MCF 10A (cell line): ENCODE data around the gene URB1. TPM values are rescaled to one million over a fixed set of nuclear protein-coding genes. Genes with fewer than 3 reads are reported as not detected.

Source experiments
- BruUV-seq: library from RNA; stranded (reverse); fragments of 400-500 nt; replicated peaks from 2 replicates; lab custom pipeline; 2021; lab: Mats Ljungman, UMichigan
- CTCF ChIA-PET: fragments of 300-600 bp; sonication (Branson Sonifier 250); formaldehyde crosslinking; extraction: SDS; loops from one replicate; lab custom pipeline; 2021; ENCODE audit warnings: antibody characterized with exemption, inconsistent platforms; lab: Yijun Ruan, JAX
- POLR2A ChIA-PET: fragments of 300-600, 350-650 bp; sonication (Branson Sonifier 250); formaldehyde crosslinking; extraction: SDS; loops from one replicate; lab custom pipeline; 2020; ENCODE audit warnings: antibody characterized with exemption, inconsistent platforms; lab: Yijun Ruan, JAX
- DNase-seq: peaks from one replicate; pipeline ENCODE4 v3.0.0-alpha.2; 2018; ENCODE audit not compliant: unreplicated experiment
- H3K27ac Mint-ChIP-seq: one replicate; pipeline ENCODE4 v1.8.0; 2022; ENCODE audit warnings: mild to moderate bottlenecking, low read depth, mixed read lengths; ENCODE audit not compliant: unreplicated experiment
- H3K27me3 Mint-ChIP-seq: one replicate; pipeline ENCODE4 v1.8.0; 2022; ENCODE audit warnings: mixed read lengths; ENCODE audit not compliant: insufficient read depth, unreplicated experiment
- H3K36me3 Mint-ChIP-seq: one replicate; pipeline ENCODE4 v1.8.0; 2022; ENCODE audit warnings: mild to moderate bottlenecking, moderate library complexity, mixed read lengths; ENCODE audit not compliant: insufficient read depth, unreplicated experiment
- H3K4me1 Mint-ChIP-seq: one replicate; pipeline ENCODE4 v1.8.0; 2022; ENCODE audit warnings: mixed read lengths; ENCODE audit not compliant: insufficient read depth, unreplicated experiment
- H3K4me3 Mint-ChIP-seq: one replicate; pipeline ENCODE4 v1.8.0; 2022; ENCODE audit warnings: mild to moderate bottlenecking, moderate library complexity, mixed read lengths; ENCODE audit not compliant: unreplicated experiment
- H3K9me3 Mint-ChIP-seq: one replicate; pipeline ENCODE4 v1.8.0; 2022; ENCODE audit warnings: mixed read lengths; ENCODE audit not compliant: unreplicated experiment
- intact Hi-C: fragments of 100-400 bp; cut with micrococcal nuclease; formaldehyde crosslinking; loops from 2 replicates; pipeline ENCODE4 v1.14.1; 2022
- total RNA-seq: library from RNA; stranded (reverse); gene quantifications from 2 replicates; pipeline ENCODE4 v1.2.3, GENCODE V29; 2022
- TF ChIP-seq, protein P1 (sequence below): fragments of 200-600 bp; IDR thresholded peaks from one replicate; pipeline ENCODE4 v1.8.0; 2022; ENCODE audit warnings: antibody characterized with exemption, mild to moderate bottlenecking; ENCODE audit not compliant: unreplicated experiment

The URB1 gene
- total RNA-seq, 1 experiment from 2014 or later = 43.5 TPM

DNA sequence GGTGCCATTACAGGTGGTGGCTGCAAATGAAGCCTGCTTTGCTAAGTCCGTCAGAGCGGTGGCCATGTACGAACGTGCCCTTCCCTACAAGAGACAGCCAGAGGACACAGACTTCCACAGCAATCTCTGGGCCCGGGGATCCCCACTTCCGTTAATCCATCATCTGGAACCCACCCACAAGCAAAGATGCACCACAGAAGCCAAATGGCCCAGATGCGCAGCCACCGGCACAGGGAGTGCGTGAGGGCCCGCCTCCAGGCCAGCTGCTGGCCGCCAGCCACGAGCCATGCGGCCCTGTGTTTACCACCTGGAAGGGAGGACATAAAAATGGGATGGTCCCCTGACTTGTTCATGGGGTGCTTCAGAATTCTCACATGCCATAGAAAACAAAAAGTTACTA is 72.1 kb downstream of the URB1 start:
- no TSS peak for BruUV-seq
- Mint-ChIP-seq H3K4me3 (no peak overlapping the region), H3K27ac (no peak overlapping the region), H3K27me3 (no peaks in the 10 kb centered on the region), H3K9me3 (no peaks in the 10 kb centered on the region), H3K4me1 (no peaks in the 10 kb centered on the region), H3K36me3 (peaks cover 94% of the 10 kb centered on the region)
- CTCF ChIA-PET = interaction anchor here (0.7 to 2.1 kb wide), 2 partner anchors 12 to 251 kb away, joined by 3 to 5 read pairs; no protein-coding TSS in a partner anchor
- DNase-seq = no peak
- intact Hi-C loops = no loop called here
- POLR2A ChIA-PET = no interaction called here
- TF ChIP-seq, protein P1, sequence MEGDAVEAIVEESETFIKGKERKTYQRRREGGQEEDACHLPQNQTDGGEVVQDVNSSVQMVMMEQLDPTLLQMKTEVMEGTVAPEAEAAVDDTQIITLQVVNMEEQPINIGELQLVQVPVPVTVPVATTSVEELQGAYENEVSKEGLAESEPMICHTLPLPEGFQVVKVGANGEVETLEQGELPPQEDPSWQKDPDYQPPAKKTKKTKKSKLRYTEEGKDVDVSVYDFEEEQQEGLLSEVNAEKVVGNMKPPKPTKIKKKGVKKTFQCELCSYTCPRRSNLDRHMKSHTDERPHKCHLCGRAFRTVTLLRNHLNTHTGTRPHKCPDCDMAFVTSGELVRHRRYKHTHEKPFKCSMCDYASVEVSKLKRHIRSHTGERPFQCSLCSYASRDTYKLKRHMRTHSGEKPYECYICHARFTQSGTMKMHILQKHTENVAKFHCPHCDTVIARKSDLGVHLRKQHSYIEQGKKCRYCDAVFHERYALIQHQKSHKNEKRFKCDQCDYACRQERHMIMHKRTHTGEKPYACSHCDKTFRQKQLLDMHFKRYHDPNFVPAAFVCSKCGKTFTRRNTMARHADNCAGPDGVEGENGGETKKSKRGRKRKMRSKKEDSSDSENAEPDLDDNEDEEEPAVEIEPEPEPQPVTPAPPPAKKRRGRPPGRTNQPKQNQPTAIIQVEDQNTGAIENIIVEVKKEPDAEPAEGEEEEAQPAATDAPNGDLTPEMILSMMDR = no peak

GRCh38 chr21:32320059-32320458 is 72.8 kb downstream of the URB1 start:
- Mint-ChIP-seq H3K4me1 (no peaks in the 10 kb centered on the region), H3K27ac (no peak overlapping the region), H3K9me3 (no peaks in the 10 kb centered on the region), H3K36me3 (peaks cover 92% of the 10 kb centered on the region), H3K4me3 (no peak overlapping the region), H3K27me3 (no peaks in the 10 kb centered on the region)
- CTCF ChIA-PET = interaction anchor here (2.1 kb wide), 1 partner anchor 12 kb away, joined by 5 read pairs; no protein-coding TSS in a partner anchor
- POLR2A ChIA-PET = no interaction called here
- BruUV-seq = no TSS peak
- TF ChIP-seq, protein P1 = no peak
- DNase-seq = no peak
- intact Hi-C loops = no loop called here

DNA sequence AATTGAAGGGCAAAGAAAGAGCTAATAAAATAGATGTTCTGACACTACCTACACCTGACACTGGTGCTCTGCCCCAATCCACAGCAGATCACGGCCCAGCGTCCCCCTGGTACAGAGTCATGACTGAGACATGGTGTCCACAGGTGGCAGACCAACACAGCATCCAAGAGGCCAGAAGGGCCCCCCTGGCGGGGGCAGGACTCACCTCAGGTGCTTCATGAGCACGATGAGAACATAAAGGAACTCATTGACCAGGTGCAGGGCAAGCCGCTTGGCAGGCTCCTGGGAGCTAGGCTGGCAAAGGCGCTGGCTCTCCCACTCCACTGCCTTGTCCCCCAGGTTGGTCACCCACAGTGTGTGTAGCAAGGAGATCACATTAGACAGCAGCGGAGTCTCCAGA is 73.8 kb downstream of the URB1 start:
- TF ChIP-seq, protein P1 = no peak
- POLR2A ChIA-PET = no interaction called here
- peaks cover 91% of the 10 kb centered on the region for H3K36me3 Mint-ChIP-seq
- no peaks in the 10 kb centered on the region for H3K4me1 Mint-ChIP-seq
- no peaks in the 10 kb centered on the region for H3K9me3 Mint-ChIP-seq
- no peaks in the 10 kb centered on the region for H3K27me3 Mint-ChIP-seq
- DNase-seq = no peak
- CTCF ChIA-PET = interaction anchor here (0.6 to 2.1 kb wide), 3 partner anchors 11 to 49 kb away, joined by 3 to 5 read pairs (median 3); no protein-coding TSS in a partner anchor
- H3K4me3 Mint-ChIP-seq = no peak overlapping the region
- H3K27ac Mint-ChIP-seq = no peak overlapping the region
- intact Hi-C loops = no loop called here
- BruUV-seq = no TSS peak

GRCh38 chr21:32317726-32318125 is 75.1 kb downstream of the URB1 start:
- intact Hi-C loops = no loop called here
- no TSS peak for BruUV-seq
- H3K27ac Mint-ChIP-seq = no peak overlapping the region
- ChIA-PET CTCF (interaction anchor here (0.6 kb wide), 1 partner anchor 534 kb away, joined by 4 read pairs; no protein-coding TSS in a partner anchor), POLR2A (no interaction called here)
- peaks cover 92% of the 10 kb centered on the region for H3K36me3 Mint-ChIP-seq
- H3K9me3 Mint-ChIP-seq = no peaks in the 10 kb centered on the region
- DNase-seq = no peak
- H3K27me3 Mint-ChIP-seq = no peaks in the 10 kb centered on the region
- H3K4me1 Mint-ChIP-seq = no peaks in the 10 kb centered on the region
- TF ChIP-seq, protein P1 = no peak
- no peak overlapping the region for H3K4me3 Mint-ChIP-seq
